Endothelial cell of umbilical vein (primary cell): ENCODE measurements around the gene KRT33A. TPM values are rescaled to one million over a fixed set of nuclear protein-coding genes. Genes with fewer than 3 reads are reported as not detected.

Experiments
- BruUV-seq: library from RNA; stranded (reverse); fragments of 400-500 nt; replicated peaks from 2 replicates; lab custom pipeline; 2021; lab: Mats Ljungman, UMichigan
- CTCF ChIA-PET: fragments of 300-600, 350-600 bp; sonication (Branson Sonifier 250); formaldehyde crosslinking; loops from one replicate; lab custom pipeline; 2021; ENCODE audit warnings: antibody characterized with exemption, inconsistent platforms; lab: Charles Lee
- POLR2A ChIA-PET: fragments of 300-600, 350-600 bp; sonication (Branson Sonifier 250); formaldehyde crosslinking; loops from one replicate; lab custom pipeline; 2021; ENCODE audit warnings: antibody characterized with exemption, inconsistent platforms; lab: Charles Lee
- DNase-seq: peaks from one replicate; pipeline ENCODE4 v3.0.0-alpha.2; 2011; ENCODE audit warnings: low read depth, low spot score
- FAIRE-seq: peaks from 2 replicates; lab custom pipeline; 2011; peaks lifted over from hg19 to GRCh38; lab: Jason Lieb, UNC
- H2AFZ ChIP-seq: 2 replicates; pipeline ENCODE4 v1.6.0; 2012; ENCODE audit warnings: low read depth, low read length, control low read depth, inconsistent platforms
- H3K27ac ChIP-seq: 2 replicates; pipeline ENCODE4 v1.5.1; 2011; ENCODE audit warnings: low read depth, mild to moderate bottlenecking, control low read depth, low read length, moderate library complexity; ENCODE audit not compliant: insufficient read depth
- H3K27me3 ChIP-seq, 2 experiments: 2 replicates each; pipeline versions ENCODE4 v1.6.0 to v1.6.1; 2011; ENCODE audit warnings: low read length in 2 of 2, mixed read lengths in 1 of 2; ENCODE audit not compliant: control insufficient read depth in 2 of 2, insufficient read depth in 2 of 2
- H3K36me3 ChIP-seq, 2 experiments: 2 replicates in 1 of 2; 3 replicates in 1 of 2; pipeline ENCODE4 v1.5.1; 2011; ENCODE audit warnings: low read length in 2 of 2, mild to moderate bottlenecking in 1 of 2, moderate library complexity in 1 of 2; ENCODE audit not compliant: control insufficient read depth in 2 of 2, insufficient read depth in 2 of 2; ENCODE audit errors: extremely low read depth in 1 of 2
- H3K4me1 ChIP-seq: 3 replicates; pipeline ENCODE4 v1.5.1; 2011; ENCODE audit warnings: mild to moderate bottlenecking, low read length; ENCODE audit not compliant: control insufficient read depth, insufficient read depth; ENCODE audit errors: extremely low read depth
- H3K4me2 ChIP-seq: 2 replicates; pipeline ENCODE4 v1.6.1; 2011; ENCODE audit warnings: low read length, control low read depth, mixed read lengths; ENCODE audit not compliant: insufficient read depth
- H3K4me3 ChIP-seq, 3 experiments: fragments of 200-600 bp in 1 of 3; sonication (generic), shearing (Covaris generic) in 1 of 3; replicated peaks in 1 of 3; 2 replicates each; pipeline ENCODE4 v1.5.1; 2011 to 2016; ENCODE audit warnings: control low read depth in 3 of 3, low read length in 3 of 3, mild to moderate bottlenecking in 2 of 3, inconsistent platforms in 1 of 3, low read depth in 1 of 3, moderate library complexity in 1 of 3; ENCODE audit not compliant: insufficient read depth in 1 of 3
- H3K79me2 ChIP-seq: 2 replicates; pipeline ENCODE4 v1.6.0; 2012; ENCODE audit warnings: low read length, inconsistent platforms; ENCODE audit not compliant: control insufficient read depth, insufficient read depth
- H3K9ac ChIP-seq: replicated peaks from 2 replicates; pipeline ENCODE3; 2011; ENCODE audit warnings: low read length, control low read depth; ENCODE audit not compliant: insufficient read depth; ENCODE audit errors: extremely low read depth
- H3K9me1 ChIP-seq: replicated peaks from 3 replicates; pipeline ENCODE4 v1.6.0; 2011; ENCODE audit warnings: mild to moderate bottlenecking, low read length; ENCODE audit not compliant: control insufficient read depth, insufficient read depth; ENCODE audit errors: extremely low read depth
- H3K9me3 ChIP-seq: replicated peaks from 2 replicates; pipeline ENCODE4 v1.5.1; 2012; ENCODE audit warnings: low read length, inconsistent platforms; ENCODE audit not compliant: control insufficient read depth, insufficient read depth
- H4K20me1 ChIP-seq: replicated peaks from 2 replicates; pipeline ENCODE3; 2011; ENCODE audit warnings: mild to moderate bottlenecking, low read length; ENCODE audit not compliant: control insufficient read depth, insufficient read depth; ENCODE audit errors: extremely low read depth
- EZH2 ChIP-seq: IDR thresholded peaks from 2 replicates; pipeline ENCODE4 v1.6.1; 2012; ENCODE audit warnings: borderline replicate concordance, low read depth, mild to moderate bottlenecking, moderate library complexity, low read length, inconsistent platforms; ENCODE audit not compliant: severe bottlenecking
- FOS ChIP-seq: IDR thresholded peaks from 2 replicates; pipeline ENCODE4 v1.6.1; 2011; ENCODE audit warnings: mild to moderate bottlenecking, low read length, moderate library complexity, borderline replicate concordance; ENCODE audit not compliant: insufficient read depth
- GATA2 ChIP-seq: IDR thresholded peaks from 2 replicates; pipeline ENCODE4 v1.7.0; 2011; ENCODE audit warnings: low read depth, mild to moderate bottlenecking, moderate library complexity, mixed read lengths, low read length; ENCODE audit not compliant: insufficient read length, insufficient read depth
- JUN ChIP-seq: IDR thresholded peaks from 2 replicates; pipeline ENCODE4 v1.6.1; 2011; ENCODE audit warnings: borderline replicate concordance, low read depth; ENCODE audit not compliant: insufficient read length, insufficient read depth
- MYC ChIP-seq: IDR thresholded peaks from one replicate; pipeline ENCODE4 v1.6.1; 2011; ENCODE audit warnings: mild to moderate bottlenecking, low read depth, low read length
- POLR2A ChIP-seq: IDR thresholded peaks from 2 replicates; pipeline ENCODE4 v1.6.1; 2012; ENCODE audit warnings: low read depth, mild to moderate bottlenecking, control low read depth, low read length
- POLR2AphosphoS5 ChIP-seq: IDR thresholded peaks from 2 replicates; pipeline ENCODE4 v1.6.1; 2012; ENCODE audit warnings: low read depth, mild to moderate bottlenecking, control low read depth, low read length, moderate library complexity; ENCODE audit not compliant: insufficient read depth
- dilution Hi-C: fragments of 300-500 bp; cut with MboI; formaldehyde crosslinking; loops from one replicate; pipeline ENCODE4 v1.15.0; 2019; ENCODE audit warnings: low sequenced_read_pairs; ENCODE audit not compliant: extremely low pct_ligation_motif_present
- intact Hi-C: fragments of 100-400 bp; cut with micrococcal nuclease; formaldehyde crosslinking; loops from one replicate; pipeline ENCODE4 v1.10.0; 2022
- polyA plus RNA-seq, 4 experiments: library from polyadenylated mRNA; depleted of rRNA in 3 of 4; stranded (reverse) in 3 of 4; unstranded in 1 of 4; fragments of >200 nt; gene quantifications; 2 replicates each; pipeline versions ENCODE4 v1.2.1 to v1.2.3, GENCODE V29; 2011 to 2012; ENCODE audit warnings: missing spikeins in 1 of 4
- total RNA-seq: library from RNA; stranded (reverse); gene quantifications from 2 replicates; pipeline ENCODE4 v1.2.3, GENCODE V29; 2021
- TF ChIP-seq, protein P1 (sequence below): IDR thresholded peaks from 2 replicates; pipeline ENCODE4 v1.6.1; 2011; ENCODE audit not compliant: insufficient read depth, insufficient read length
- TF ChIP-seq, protein P2 (sequence below), 2 donors: IDR thresholded peaks; 1 replicate in 1 of 2; 2 replicates in 1 of 2; pipeline ENCODE4 v1.5.1; 2011; ENCODE audit warnings: low read length in 2 of 2, mild to moderate bottlenecking in 2 of 2, moderate library complexity in 2 of 2, control low read depth in 1 of 2, inconsistent platforms in 1 of 2, low read depth in 1 of 2; ENCODE audit not compliant: insufficient read depth in 1 of 2; ENCODE audit errors: extremely low read depth in 1 of 2

The KRT33A gene
- total and polyA plus RNA-seq, 2 donors (not counting 3 experiments of a cell fraction or from before 2014, with no cell fraction given): not detected

GRCh38 chr17:41311111-41311510, 39.5 kb downstream of the KRT33A start:
- Histone ChIP-seq H3K9me3 (no peaks in the 10 kb centered on the region), H2AFZ (no peak overlapping the region), H3K9ac (no peak overlapping the region), H3K36me3 (no peaks in the 10 kb centered on the region), H3K4me3 (no peak overlapping the region), H3K27me3 (no peaks in the 10 kb centered on the region), H3K9me1 (no peaks in the 10 kb centered on the region), H3K27ac (no peak overlapping the region), H3K4me1 (no peaks in the 10 kb centered on the region), H4K20me1 (no peaks in the 10 kb centered on the region), H3K4me2 (no peak overlapping the region), H3K79me2 (no peaks in the 10 kb centered on the region)
- dilution Hi-C loops: no loop called here
- no peak for TF ChIP-seq EZH2
- no peak for TF ChIP-seq GATA2
- TF ChIP-seq JUN: no peak
- no peak for TF ChIP-seq FOS
- TF ChIP-seq, protein P1, sequence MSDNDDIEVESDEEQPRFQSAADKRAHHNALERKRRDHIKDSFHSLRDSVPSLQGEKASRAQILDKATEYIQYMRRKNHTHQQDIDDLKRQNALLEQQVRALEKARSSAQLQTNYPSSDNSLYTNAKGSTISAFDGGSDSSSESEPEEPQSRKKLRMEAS: no peak
- no peak for TF ChIP-seq MYC
- TF ChIP-seq POLR2A: no peak
- TF ChIP-seq, protein P2, sequence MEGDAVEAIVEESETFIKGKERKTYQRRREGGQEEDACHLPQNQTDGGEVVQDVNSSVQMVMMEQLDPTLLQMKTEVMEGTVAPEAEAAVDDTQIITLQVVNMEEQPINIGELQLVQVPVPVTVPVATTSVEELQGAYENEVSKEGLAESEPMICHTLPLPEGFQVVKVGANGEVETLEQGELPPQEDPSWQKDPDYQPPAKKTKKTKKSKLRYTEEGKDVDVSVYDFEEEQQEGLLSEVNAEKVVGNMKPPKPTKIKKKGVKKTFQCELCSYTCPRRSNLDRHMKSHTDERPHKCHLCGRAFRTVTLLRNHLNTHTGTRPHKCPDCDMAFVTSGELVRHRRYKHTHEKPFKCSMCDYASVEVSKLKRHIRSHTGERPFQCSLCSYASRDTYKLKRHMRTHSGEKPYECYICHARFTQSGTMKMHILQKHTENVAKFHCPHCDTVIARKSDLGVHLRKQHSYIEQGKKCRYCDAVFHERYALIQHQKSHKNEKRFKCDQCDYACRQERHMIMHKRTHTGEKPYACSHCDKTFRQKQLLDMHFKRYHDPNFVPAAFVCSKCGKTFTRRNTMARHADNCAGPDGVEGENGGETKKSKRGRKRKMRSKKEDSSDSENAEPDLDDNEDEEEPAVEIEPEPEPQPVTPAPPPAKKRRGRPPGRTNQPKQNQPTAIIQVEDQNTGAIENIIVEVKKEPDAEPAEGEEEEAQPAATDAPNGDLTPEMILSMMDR (IDR thresholded peaks at IDR 0.05; ENCODE audit: extremely low read depth in 1 of 2, insufficient read depth in 1 of 2, low read depth in 1 of 2, low read length in 2 of 2): no peak
- no peak for TF ChIP-seq POLR2AphosphoS5
- ChIA-PET POLR2A (no interaction called here), CTCF (no interaction called here)
- DNase-seq (no peak), FAIRE-seq (no peak)
- intact Hi-C loops: no loop called here
- no TSS peak for BruUV-seq
